Measurements from ENCODE around the gene OLFM1. TPM values are rescaled to one million over a fixed set of nuclear protein-coding genes. Genes with fewer than 3 reads are reported as not detected.

The OLFM1 gene
- total RNA-seq, 1 experiment from 2014 or later: 0.39 TPM

GRCh38 chr9:135081264-135081660 is 6.2 kb upstream of the OLFM1 start:
- no TSS peak for BruUV-seq (replicated peaks)
- DNase-seq (ENCODE audit: low read depth, low spot score) (no peak), ATAC-seq (no peak)
- Histone ChIP-seq H3K9me3 (ENCODE audit: control insufficient read depth, insufficient read depth, low read depth, low read length) (no peaks in the 10 kb centered on the region), H3K27me3 (ENCODE audit: control insufficient read depth, insufficient read depth, low read length) (peaks cover 2% of the 10 kb centered on the region; the same call in 1 of the 2 replicates), H3K36me3 (ENCODE audit: control insufficient read depth, insufficient read depth, low read length) (no peaks in the 10 kb centered on the region), H3K4me3 (ENCODE audit: low read depth in 2 of 2, low read length in 2 of 2) (no peak overlapping the region), H3K27ac (ENCODE audit: low read length) (no peak overlapping the region), H3K4me1 (ENCODE audit: control insufficient read depth, insufficient read depth, low read length) (no peaks in the 10 kb centered on the region)
- no peak for TF ChIP-seq SIN3A (IDR thresholded peaks at IDR 0.05; ENCODE audit: borderline replicate concordance, insufficient read depth, low read depth, low read length)
- intact Hi-C loops (cut with micrococcal nuclease; ENCODE audit: unreplicated experiment): no loop called here
- in situ Hi-C loops (cut with HindIII; ENCODE audit: low pct_unique_long_range_greater_than_20kb, low sequenced_read_pairs): no loop called here
- CTCF ChIA-PET: no interaction called here
- POLR2A ChIA-PET: no interaction called here

- Histone ChIP-seq H3K36me3 (ENCODE audit: control insufficient read depth, insufficient read depth, low read length) (no peaks in the 10 kb centered on the region), H3K27me3 (ENCODE audit: control insufficient read depth, insufficient read depth, low read length) (peaks cover 2% of the 10 kb centered on the region; the same call in 1 of the 2 replicates), H3K27ac (ENCODE audit: low read length) (no peak overlapping the region), H3K4me1 (ENCODE audit: control insufficient read depth, insufficient read depth, low read length) (no peaks in the 10 kb centered on the region), H3K4me3 (ENCODE audit: low read depth in 2 of 2, low read length in 2 of 2) (no peak overlapping the region), H3K9me3 (ENCODE audit: control insufficient read depth, insufficient read depth, low read depth, low read length) (no peaks in the 10 kb centered on the region)
- in situ Hi-C loops (cut with HindIII; ENCODE audit: low pct_unique_long_range_greater_than_20kb, low sequenced_read_pairs) (no loop called here), intact Hi-C loops (cut with micrococcal nuclease; ENCODE audit: unreplicated experiment) (no loop called here)
- ChIA-PET CTCF (no interaction called here), POLR2A (no interaction called here)
- ATAC-seq: no peak
- DNase-seq (ENCODE audit: low read depth, low spot score): no peak
- TF ChIP-seq TCF7L2 (IDR thresholded peaks at IDR 0.05; ENCODE audit: low read depth, low read length) (no peak), REST (IDR thresholded peaks at IDR 0.05; ENCODE audit: insufficient read depth in 1 of 2, low read depth in 2 of 2, low read length in 1 of 2) (no peak), SIN3A (IDR thresholded peaks at IDR 0.05; ENCODE audit: borderline replicate concordance, insufficient read depth, low read depth, low read length) (no peak), CTCF (IDR thresholded peaks at IDR 0.05) (no peak), POLR2AphosphoS5 (IDR thresholded peaks at IDR 0.05; ENCODE audit: low read depth, low read length) (no peak)
- BruUV-seq (replicated peaks): no TSS peak
Observed at GRCh38 chr9:135081731-135082130, 5.7 kb upstream of the OLFM1 start.

- CTCF ChIA-PET: no interaction called here
- in situ Hi-C loops (cut with HindIII; ENCODE audit: low pct_unique_long_range_greater_than_20kb, low sequenced_read_pairs): no loop called here
- BruUV-seq (replicated peaks): no TSS peak
Observed at GRCh38 chr9:135082536-135082935, 4.9 kb upstream of the OLFM1 start.

More at GRCh38 chr9:135082536-135082935, 4.9 kb upstream of the OLFM1 start:
- no peaks in the 10 kb centered on the region for H3K9me3 ChIP-seq (ENCODE audit: control insufficient read depth, insufficient read depth, low read depth, low read length)
- TF ChIP-seq SIN3A (IDR thresholded peaks at IDR 0.05; ENCODE audit: borderline replicate concordance, insufficient read depth, low read depth, low read length) (no peak), TCF7L2 (IDR thresholded peaks at IDR 0.05; ENCODE audit: low read depth, low read length) (no peak), POLR2AphosphoS5 (IDR thresholded peaks at IDR 0.05; ENCODE audit: low read depth, low read length) (no peak), CTCF (IDR thresholded peaks at IDR 0.05) (no peak), REST (IDR thresholded peaks at IDR 0.05; ENCODE audit: insufficient read depth in 1 of 2, low read depth in 2 of 2, low read length in 1 of 2) (no peak)
- POLR2A ChIA-PET: no interaction called here
- H3K4me1 ChIP-seq (ENCODE audit: control insufficient read depth, insufficient read depth, low read length): no peaks in the 10 kb centered on the region
- ATAC-seq (no peak), DNase-seq (ENCODE audit: low read depth, low spot score) (no peak)
- no peak overlapping the region for H3K4me3 ChIP-seq (ENCODE audit: low read depth in 2 of 2, low read length in 2 of 2)
- peaks cover 2% of the 10 kb centered on the region; the same call in 1 of the 2 replicates for H3K27me3 ChIP-seq (ENCODE audit: control insufficient read depth, insufficient read depth, low read length)
- no peaks in the 10 kb centered on the region for H3K36me3 ChIP-seq (ENCODE audit: control insufficient read depth, insufficient read depth, low read length)
- H3K27ac ChIP-seq (ENCODE audit: low read length): no peak overlapping the region
- intact Hi-C loops (cut with micrococcal nuclease; ENCODE audit: unreplicated experiment): no loop called here

Data from Panc1 (cell line).